H1 (cell line): ENCODE data around the gene ZFYVE19.

Source experiments
- MAX ChIP-seq: IDR thresholded peaks from 2 replicates; pipeline ENCODE4 v1.6.1; 2012; ENCODE audit warnings: inconsistent platforms
- POLR2AphosphoS5 ChIP-seq: IDR thresholded peaks from 2 replicates; pipeline ENCODE4 v1.6.1; 2011; ENCODE audit warnings: low read depth, low read length
- TF ChIP-seq, protein P1 (sequence below), 3 experiments: IDR thresholded peaks; 1 replicate in 2 of 3; 2 replicates in 1 of 3; pipeline versions ENCODE4 v1.5.1 to v1.6.1; 2011; ENCODE audit warnings: low read length in 3 of 3, mild to moderate bottlenecking in 3 of 3, inconsistent platforms in 2 of 3, low read depth in 1 of 3, moderate library complexity in 1 of 3; ENCODE audit not compliant: insufficient read depth in 1 of 3; ENCODE audit errors: control extremely low read depth in 1 of 3

GRCh38 chr15:40785814-40786213 is 21.1 kb upstream of the ZFYVE19 start:
- TF ChIP-seq, protein P1, sequence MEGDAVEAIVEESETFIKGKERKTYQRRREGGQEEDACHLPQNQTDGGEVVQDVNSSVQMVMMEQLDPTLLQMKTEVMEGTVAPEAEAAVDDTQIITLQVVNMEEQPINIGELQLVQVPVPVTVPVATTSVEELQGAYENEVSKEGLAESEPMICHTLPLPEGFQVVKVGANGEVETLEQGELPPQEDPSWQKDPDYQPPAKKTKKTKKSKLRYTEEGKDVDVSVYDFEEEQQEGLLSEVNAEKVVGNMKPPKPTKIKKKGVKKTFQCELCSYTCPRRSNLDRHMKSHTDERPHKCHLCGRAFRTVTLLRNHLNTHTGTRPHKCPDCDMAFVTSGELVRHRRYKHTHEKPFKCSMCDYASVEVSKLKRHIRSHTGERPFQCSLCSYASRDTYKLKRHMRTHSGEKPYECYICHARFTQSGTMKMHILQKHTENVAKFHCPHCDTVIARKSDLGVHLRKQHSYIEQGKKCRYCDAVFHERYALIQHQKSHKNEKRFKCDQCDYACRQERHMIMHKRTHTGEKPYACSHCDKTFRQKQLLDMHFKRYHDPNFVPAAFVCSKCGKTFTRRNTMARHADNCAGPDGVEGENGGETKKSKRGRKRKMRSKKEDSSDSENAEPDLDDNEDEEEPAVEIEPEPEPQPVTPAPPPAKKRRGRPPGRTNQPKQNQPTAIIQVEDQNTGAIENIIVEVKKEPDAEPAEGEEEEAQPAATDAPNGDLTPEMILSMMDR (IDR thresholded peaks at IDR 0.05; ENCODE audit: control extremely low read depth in 1 of 3, insufficient read depth in 1 of 3, low read depth in 1 of 3, low read length in 3 of 3), result no peak
- TF ChIP-seq MAX (no peak), POLR2AphosphoS5 (no peak)
